Vagina (tissue), 2 donors: Measurements from ENCODE around the gene THRA.

Experiments used
- POLR2A ChIP-seq, 2 donors: fragments of 450-650 bp; IDR thresholded peaks; one replicate each; pipeline ENCODE4 v1.6.1; 2017; ENCODE audit warnings: antibody characterized with exemption in 2 of 2, mild to moderate bottlenecking in 2 of 2, moderate library complexity in 2 of 2
- POLR2AphosphoS5 ChIP-seq, 2 donors: sonication (generic); formaldehyde crosslinking; IDR thresholded peaks; one replicate each; pipeline ENCODE4 v1.9.0; 2017; ENCODE audit warnings: antibody characterized with exemption in 2 of 2, mild to moderate bottlenecking in 2 of 2, low read depth in 1 of 2; ENCODE audit not compliant: insufficient read depth in 1 of 2
- TF ChIP-seq, protein P1 (sequence below), 3 experiments: fragments of 450-650 bp in 2 of 3; fragments of 200-600 bp in 1 of 3; sonication (generic) in 1 of 3; IDR thresholded peaks; one replicate each; pipeline ENCODE4 v1.5.1; 2017 to 2019; ENCODE audit warnings: antibody characterized with exemption in 3 of 3, mild to moderate bottlenecking in 2 of 3, moderate library complexity in 2 of 3

DNA sequence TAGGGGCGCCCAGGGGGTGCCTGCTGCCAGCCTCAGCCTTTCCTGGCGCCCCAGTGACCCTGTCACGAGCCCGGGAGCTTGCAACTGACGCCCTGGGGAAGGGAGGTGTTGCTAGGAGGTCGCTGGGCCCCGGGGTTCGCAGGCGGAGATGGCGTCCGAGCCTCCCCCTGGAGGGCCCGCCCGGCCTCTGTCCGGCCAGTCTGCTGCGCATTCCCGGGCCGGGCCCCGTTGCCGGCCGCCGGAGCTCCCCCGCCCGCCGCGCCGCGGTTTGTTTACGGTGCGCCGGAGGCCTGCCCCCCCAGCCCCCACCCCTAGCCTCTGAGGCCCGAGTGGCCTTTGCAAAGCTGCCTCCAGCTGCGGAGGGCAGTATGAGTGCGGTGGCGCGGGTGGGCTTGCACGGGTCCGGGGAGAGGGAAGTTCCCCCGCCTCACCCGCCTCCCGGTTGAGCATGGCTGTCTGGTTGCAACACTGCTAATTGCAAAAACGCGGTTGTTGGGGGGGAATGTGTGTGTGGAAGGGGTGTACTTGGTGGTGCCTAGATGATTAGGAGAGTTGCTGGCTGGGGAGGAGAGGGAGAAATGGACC, 514 bp downstream of the THRA start:
- TF ChIP-seq, protein P1, sequence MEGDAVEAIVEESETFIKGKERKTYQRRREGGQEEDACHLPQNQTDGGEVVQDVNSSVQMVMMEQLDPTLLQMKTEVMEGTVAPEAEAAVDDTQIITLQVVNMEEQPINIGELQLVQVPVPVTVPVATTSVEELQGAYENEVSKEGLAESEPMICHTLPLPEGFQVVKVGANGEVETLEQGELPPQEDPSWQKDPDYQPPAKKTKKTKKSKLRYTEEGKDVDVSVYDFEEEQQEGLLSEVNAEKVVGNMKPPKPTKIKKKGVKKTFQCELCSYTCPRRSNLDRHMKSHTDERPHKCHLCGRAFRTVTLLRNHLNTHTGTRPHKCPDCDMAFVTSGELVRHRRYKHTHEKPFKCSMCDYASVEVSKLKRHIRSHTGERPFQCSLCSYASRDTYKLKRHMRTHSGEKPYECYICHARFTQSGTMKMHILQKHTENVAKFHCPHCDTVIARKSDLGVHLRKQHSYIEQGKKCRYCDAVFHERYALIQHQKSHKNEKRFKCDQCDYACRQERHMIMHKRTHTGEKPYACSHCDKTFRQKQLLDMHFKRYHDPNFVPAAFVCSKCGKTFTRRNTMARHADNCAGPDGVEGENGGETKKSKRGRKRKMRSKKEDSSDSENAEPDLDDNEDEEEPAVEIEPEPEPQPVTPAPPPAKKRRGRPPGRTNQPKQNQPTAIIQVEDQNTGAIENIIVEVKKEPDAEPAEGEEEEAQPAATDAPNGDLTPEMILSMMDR (IDR thresholded peaks at IDR 0.05) = no peak
- TF ChIP-seq POLR2AphosphoS5 (IDR thresholded peaks at IDR 0.05; ENCODE audit: insufficient read depth in 1 of 2, low read depth in 1 of 2) (peak in 1 of 2 donors; percentile 57), POLR2A (IDR thresholded peaks at IDR 0.05) (no peak)
